GM21786 (cell line): ENCODE data around the gene COQ7.
A peak's percentile ranks its signal among the peaks of the same experiment; 100 is the strongest.

ENCODE experiments used
- ATAC-seq: cut with Tn5 transposase; IDR thresholded peaks from one replicate; pipeline ENCODE4 v1.9.1; 2021; ENCODE audit not compliant: unreplicated experiment

COQ7 gene

DNA sequence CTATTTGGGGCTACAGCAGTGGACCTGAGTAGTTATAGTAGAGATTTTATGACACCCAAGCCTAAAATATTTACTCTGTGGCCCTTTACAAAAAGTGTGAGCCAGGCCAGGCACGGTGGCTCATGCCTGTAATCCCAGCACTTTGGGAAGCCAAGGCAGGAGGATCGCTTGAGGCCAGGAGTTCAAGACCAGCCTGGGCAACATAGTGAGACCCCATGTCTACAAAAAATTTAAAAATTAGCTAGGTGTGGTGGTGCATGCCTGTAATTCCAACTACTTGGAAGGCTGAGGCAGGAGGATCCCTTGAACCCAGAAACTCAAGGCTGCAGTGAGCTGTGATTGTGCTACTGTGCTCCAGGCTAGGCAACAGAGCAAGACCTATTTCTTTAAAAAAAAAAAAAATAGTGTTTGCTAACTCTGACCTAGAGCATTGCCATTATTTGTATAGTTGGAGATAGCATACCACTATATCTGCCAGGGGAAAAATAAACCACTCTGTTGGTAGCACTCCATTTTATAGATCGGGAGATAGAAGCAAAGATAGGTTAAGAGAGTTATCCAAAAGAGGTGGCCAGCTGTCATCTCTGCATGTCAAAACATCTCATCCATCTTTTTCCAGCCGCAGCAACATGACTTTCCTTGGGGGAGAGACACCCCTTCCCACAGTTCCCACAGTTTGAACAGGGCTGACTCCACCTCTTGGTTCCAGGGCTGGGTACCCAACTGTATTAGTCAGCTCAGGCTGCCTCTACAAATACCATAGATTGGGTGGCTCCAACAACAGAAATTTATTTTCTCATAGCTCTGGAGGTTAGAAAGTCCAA lies 43.3 kb downstream of the COQ7 start:
- no peak for ATAC-seq

DNA sequence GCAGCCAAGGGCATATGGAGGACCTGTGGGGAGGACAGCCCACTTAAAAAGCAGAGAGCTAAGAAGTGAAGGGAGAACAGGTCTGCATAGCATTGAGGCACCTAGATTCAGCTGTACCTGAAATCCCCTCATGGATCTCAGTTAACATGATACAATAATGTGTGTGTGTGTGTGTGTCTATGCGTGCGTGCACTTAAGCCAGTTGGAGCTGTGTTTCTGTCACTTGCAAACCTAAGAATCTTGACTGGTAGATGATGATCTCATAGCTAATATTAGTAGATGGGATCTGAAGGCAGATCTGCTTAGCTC lies 44.6 kb downstream of the COQ7 start:
- no peak for ATAC-seq

DNA sequence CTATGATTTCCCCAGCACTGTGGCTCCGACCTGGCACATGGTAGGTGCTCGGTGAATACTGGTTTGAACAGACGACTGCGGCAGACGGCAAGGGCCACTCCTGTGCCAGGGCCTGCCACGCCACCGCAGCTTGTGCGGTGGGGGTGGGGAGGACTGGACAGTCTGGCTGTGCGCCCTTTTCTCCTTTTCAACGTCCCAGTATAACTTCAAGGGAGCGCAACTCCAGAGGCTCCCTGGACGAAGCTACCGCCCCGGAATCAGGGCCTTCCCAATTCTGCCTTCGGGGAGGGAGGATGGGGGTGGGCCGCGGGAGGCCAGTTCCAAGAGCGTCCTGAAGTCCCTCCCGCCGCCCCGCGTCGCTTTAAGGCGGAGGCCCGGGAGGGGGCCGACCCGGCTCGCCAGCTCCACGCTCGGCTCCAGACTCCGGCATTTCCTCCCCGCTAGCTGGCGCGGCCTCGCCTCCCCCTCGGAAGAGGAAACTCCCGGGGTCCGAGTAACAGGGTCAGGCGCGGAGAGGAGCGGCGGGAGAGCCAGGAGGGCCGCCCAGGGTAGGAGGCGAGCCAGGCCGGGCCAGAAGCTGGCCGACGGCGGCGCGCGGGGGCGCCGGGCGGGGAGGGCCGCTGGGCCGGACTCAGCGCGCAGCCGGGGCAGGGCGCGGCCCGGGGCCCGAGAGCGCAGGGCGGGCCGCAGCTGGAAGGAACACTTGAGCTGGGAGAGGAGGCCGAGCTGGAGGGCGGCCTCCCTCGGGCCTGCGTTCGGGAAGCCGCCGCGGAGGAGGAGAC lies 46.4 kb downstream of the COQ7 start, which contains the start of gene ITPRIPL2:
Gene ITPRIPL2 (plus strand): TSS at position 388 of the 782 bp plus-strand sequence. CDS start 498 bp downstream, outside the sequence.
- ATAC-seq: peak; percentile 36

DNA sequence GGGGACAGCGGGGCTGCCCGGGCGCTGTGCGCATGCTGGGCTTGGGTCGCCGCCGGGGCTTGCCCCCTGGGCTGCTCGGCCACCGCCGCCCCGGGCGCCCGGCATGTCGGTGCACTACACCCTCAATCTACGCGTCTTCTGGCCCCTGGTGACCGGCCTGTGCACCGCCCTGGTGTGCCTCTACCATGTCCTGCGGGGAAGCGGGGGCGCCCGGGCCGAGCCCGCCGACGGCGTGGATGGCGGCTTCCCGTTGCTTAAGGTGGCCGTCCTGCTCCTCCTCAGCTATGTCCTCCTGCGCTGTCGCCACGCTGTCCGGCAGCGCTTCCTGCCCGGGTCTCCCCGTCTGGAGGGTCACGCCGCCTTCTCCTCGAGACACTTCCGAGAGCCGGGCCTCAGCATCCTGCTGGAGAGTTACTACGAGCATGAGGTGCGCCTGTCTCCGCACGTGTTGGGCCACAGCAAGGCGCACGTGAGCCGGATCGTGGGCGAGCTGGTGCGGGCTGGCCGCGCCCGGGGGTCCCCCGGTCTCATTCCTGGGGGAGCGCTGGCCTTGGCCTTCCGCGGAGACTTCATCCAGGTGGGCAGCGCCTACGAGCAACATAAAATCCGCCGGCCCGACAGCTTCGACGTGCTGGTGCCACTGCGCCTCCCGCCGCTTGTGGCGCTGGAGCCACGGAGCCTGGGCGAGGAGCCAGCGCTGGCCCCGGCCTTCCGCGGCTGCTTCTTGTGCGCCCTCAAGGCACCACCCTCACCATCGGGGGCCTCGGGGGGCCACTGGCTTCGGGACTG lies 47.1 kb downstream of the COQ7 start:
- ATAC-seq: no peak

DNA sequence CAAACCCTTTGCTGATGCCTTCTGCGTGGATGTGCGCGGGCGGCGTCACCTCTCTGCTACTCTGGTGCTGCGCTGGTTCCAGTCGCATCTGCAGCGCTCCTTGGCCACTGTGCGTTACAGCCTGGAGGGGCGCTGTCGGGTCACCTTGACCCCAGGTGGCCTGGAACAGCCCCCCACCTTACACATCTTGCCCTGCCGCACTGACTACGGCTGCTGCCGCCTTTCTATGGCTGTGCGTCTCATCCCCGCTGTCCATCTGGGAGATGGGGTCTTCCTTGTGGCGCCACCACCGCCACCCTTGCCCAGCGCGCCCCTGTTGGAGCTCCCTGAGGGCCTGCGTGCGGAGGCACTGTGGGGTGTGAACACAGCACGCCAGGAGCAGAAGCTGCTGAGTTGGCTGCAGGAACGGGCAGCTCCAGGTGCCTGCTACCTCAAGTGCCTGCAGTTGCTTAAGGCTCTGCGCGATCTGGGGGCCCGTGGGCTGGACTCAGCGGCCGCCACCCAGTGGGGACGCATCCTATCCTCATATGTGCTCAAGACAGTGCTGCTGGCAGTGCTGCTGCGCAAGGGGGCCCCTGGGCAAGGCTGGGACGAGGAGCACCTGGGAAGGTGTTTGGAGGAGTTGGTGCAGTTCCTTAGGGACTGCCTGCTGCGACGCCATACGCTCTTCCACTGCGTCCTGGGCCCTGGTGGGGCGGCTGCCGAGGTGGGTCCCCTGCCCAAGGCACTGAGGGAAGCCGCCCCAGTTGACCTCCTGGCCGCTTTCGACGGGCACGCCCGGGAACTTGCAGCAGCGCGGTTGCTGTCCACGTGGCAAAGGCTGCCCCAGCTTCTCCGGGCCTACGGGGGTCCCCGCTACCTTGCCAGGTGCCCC lies 48.0 kb downstream of the COQ7 start:
- no peak for ATAC-seq

DNA sequence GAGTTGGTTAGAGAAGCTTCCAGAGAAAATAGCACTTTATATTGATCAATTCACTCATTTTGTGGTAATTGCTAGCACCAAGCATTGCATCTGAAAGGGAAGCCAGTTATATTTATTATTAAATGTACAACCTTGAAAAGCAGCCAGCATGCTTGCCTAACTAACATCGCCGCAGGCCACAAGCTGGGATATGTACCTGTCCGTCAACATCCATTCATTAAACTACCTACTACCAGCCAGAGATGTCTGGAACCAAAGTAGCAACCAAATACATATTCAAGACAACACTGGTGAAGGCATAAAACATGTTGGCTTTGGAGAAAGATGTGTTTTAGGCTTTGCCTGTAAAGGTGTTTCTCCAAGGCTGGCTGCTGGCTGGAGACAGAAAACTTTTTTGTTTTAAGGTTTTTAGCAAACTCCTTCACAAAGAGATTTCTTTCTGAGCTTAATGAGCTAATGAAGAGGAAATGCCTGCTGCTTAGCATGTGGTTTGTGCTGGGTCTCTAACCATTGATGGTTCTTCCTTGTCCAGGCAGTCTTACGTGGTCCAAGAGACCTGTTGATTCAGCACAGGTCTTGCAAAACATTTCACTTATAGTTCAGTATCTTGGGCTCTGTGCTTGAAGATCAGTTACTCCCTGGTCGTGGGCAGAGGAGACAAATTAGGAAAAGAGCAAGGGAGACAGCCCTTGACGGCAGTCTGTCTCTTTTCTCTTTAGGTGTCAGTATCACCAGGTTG lies 49.5 kb downstream of the COQ7 start:
- no peak for ATAC-seq

DNA sequence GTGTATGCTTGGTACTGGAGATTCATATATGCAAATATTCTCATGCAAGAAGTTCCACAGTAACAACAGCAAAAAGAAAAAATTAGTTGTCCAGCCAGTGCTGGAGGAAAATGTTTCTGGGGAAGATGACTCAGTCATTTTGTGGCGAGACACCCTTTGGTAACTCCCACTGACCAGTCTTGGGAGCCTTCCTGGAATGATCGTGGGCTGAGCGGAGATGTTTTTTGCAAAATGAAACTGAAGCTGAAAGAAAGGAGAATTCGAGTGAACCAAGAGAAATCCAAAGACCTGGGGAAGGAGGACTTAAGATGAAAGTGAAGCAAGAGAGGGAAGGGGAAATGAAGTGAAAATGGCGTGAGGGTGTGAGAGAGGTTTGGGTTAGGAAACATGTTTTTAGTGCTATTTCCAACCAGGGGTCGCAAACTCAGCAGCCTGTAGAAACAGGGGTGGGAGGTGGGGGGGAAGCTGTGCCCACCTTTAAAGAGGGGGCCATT lies 51.6 kb downstream of the COQ7 start:
- no peak for ATAC-seq

DNA sequence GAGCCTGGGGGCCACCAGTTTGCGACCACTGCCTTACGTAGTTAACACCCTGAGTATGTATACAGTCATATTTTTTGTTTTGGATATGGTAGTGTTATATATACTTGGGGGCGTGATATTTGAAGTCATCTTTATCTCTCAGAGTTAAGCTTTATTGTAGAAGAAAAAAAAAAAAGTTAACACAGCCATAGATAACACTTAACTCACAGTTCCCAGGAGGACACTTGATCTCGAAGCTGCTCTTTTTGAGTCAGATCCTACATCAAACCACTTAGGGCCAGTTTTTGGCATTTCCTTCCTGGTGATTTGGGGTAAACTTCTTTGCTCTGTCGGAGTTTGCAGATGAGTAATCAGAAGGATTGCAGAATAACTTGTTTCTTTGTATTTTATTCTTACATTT lies 52.1 kb downstream of the COQ7 start:
- ATAC-seq: no peak

DNA sequence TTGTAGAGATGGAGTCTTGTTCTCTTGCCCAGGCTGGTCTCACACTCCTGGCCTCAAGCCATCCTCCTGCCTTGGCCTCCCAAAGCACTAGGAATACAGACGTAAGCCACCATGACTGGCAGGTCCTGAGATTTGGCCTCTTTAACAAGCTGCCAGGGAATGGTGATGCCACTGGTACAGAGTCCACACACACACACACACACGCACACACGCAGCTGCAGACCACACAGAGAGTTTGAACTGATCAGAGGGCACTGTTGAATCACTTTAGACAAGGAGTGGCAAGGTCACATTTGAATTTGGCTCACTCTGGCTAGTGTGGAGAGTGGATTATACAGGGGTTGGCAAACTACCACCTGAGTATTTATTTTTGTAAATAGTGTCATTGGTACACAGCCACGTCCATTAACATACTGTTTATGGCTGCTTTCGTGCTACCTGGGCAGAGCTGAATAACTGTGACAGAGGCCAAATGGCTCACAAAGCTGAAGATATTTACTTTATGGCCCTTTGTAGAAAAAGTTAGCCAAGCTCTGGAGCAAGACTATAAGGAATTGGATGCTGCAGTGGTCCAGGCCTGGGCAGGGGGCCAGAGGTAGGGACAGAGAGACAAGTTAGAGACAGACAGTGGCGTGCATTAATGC lies 56.2 kb downstream of the COQ7 start:
- ATAC-seq: no peak

DNA sequence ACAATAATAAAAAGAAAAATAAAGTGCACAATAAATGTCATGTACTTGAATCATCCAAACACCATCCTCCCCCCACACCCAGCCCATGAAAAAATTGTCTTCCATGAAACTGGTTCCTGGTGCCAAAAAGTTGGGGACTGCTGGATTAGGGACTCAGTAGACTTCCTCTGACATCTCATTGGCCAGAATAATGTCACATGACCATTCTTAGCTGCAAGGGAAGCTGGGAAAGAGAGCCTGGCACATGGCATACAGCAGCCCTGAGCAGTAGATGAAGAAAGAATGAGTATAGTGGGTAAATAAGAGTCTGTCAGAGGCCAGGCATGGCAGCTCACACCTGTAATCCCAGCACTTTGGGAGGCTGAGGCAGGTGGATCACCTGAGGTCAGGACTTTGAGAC lies 58.9 kb downstream of the COQ7 start:
- ATAC-seq: no peak

DNA sequence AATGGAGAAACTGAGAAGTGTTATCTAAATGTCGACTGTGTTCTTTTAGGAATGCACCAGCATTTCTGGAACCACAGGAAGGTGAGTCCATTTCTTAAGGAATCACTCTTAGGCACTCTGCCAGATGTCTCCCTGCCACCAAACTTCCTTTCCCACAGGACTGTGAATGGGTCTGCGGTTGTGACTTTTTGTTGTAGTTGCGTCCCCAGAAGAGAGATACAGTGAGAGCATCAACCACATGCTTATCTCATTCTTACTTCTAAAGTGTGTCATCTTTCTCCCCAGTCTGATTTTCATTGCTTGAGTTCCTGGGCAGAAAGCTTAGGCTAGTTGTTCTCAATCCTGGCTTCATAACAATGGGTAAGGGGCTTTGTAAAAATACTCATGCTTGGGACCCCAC lies 59.8 kb downstream of the COQ7 start:
- no peak for ATAC-seq

DNA sequence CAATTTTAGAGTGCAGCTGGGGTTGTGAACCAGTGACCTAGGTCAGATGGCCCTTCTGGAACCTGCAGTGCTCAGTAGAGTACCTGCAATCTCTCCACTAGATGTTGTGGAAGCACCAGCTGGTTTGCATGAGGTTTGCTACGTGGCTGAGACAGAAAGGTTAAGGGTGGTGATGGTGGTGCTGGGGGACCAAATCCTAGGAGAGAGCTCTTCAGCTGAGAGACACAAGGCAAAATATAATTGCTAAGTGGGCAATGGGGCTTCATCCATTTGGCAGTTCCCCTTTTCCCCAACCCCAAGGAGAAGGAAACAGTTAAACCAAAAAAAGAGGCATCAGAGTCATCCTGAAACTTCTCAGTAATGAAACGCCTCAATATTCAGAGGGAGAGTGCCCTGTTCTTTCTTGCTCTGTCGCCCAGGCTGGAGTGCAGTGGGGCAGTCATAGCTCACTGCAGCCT lies 60.3 kb downstream of the COQ7 start:
- peak; percentile 54 for ATAC-seq

DNA sequence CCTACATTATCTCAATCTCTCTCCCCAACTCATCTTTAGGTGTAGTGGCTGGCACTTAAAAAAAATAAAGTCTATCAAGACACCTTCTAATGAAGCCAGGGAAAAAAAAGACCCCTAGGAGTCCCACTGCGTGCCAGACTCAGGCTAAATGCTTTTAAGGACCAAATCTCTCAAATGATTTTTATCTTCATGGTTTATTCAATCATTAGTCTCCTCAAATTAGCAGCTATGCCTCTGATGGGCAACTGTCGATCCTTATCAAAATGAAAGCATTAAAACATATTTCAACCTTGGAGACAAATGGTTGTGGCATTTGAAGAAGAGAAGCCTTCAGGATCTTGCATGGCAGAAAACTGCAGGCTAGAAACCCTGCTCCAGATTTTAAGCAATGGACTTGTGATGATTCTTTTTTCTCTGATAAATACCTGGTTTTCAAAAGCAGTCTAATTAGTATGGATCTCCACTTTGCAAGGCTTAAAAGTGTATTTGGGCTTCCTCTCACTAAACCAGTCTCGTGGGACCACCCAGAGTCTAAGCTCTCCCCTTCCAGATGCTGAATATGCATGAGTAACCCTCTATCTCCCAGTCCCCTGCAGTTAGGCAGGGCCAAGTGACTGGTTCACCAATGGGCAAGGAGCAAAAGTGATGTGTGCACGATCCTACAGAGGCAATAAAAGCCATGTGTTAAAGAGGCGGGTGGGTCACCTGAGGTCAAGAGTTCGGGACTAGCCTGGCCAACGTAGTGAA lies 61.2 kb downstream of the COQ7 start:
- no peak for ATAC-seq
